Stimulated activated naive CD8-positive, alpha-beta T cell treated with anti-CD3 and anti-CD28 coated beads, Interleukin-15, Interleukin-2, amounts not matched to agents 100 ng/mL and 50 ng/mL, for 24 hours (primary cell): ENCODE results near the gene CEP68.

Source experiments
- H3K27ac Mint-ChIP-seq: one replicate; pipeline ENCODE4 v1.8.0; 2021; ENCODE audit warnings: mild to moderate bottlenecking, mixed read lengths
- H3K27me3 Mint-ChIP-seq: one replicate; pipeline ENCODE4 v1.8.0; 2021; ENCODE audit warnings: mixed read lengths
- H3K36me3 Mint-ChIP-seq: one replicate; pipeline ENCODE4 v1.8.0; 2021; ENCODE audit warnings: low read depth, mixed read lengths
- H3K4me1 Mint-ChIP-seq: one replicate; pipeline ENCODE4 v1.8.0; 2021; ENCODE audit warnings: low read depth, mixed read lengths
- H3K4me3 Mint-ChIP-seq: one replicate; pipeline ENCODE4 v1.8.0; 2021; ENCODE audit warnings: mild to moderate bottlenecking, mixed read lengths
- H3K9me3 Mint-ChIP-seq: one replicate; pipeline ENCODE4 v1.8.0; 2021; ENCODE audit warnings: mixed read lengths

Gene CEP68

GRCh38 chr2:65136253-65136652 is 80.0 kb downstream of the CEP68 start:
- Mint-ChIP-seq H3K27ac (no peak overlapping the region), H3K36me3 (no peaks in the 10 kb centered on the region), H3K27me3 (no peaks in the 10 kb centered on the region), H3K4me3 (no peak overlapping the region), H3K4me1 (no peaks in the 10 kb centered on the region), H3K9me3 (no peaks in the 10 kb centered on the region)
